IPS-20b (cell line): ENCODE data around the gene LPCAT2.

ENCODE experiments used
- H3K27ac ChIP-seq: one replicate; pipeline ENCODE4 v1.5.1; 2013; ENCODE audit warnings: low read length
- H3K27me3 ChIP-seq: 2 replicates; pipeline ENCODE4 v1.6.1; 2013; ENCODE audit warnings: mild to moderate bottlenecking, low read length, inconsistent platforms; ENCODE audit not compliant: insufficient read depth
- H3K36me3 ChIP-seq: 2 replicates; pipeline ENCODE4 v1.6.1; 2013; ENCODE audit warnings: low read depth, mild to moderate bottlenecking, inconsistent platforms, low read length, moderate library complexity; ENCODE audit not compliant: insufficient read depth
- H3K4me1 ChIP-seq: 2 replicates; pipeline ENCODE4 v1.6.1; 2013; ENCODE audit warnings: mild to moderate bottlenecking, control low read depth, inconsistent platforms, low read length, moderate library complexity; ENCODE audit not compliant: insufficient read depth
- H3K4me3 ChIP-seq: 2 replicates; pipeline ENCODE4 v1.5.1; 2013; ENCODE audit warnings: mild to moderate bottlenecking, low read length, inconsistent platforms
- H3K9ac ChIP-seq: 2 replicates; pipeline ENCODE4 v1.6.1; 2013; ENCODE audit warnings: low read depth, mild to moderate bottlenecking, inconsistent platforms, low read length, moderate library complexity
- H3K9me3 ChIP-seq: 2 replicates; pipeline ENCODE4 v1.6.1; 2013; ENCODE audit warnings: mild to moderate bottlenecking, low read depth, low read length, inconsistent platforms; ENCODE audit not compliant: insufficient read depth

LPCAT2 gene

DNA sequence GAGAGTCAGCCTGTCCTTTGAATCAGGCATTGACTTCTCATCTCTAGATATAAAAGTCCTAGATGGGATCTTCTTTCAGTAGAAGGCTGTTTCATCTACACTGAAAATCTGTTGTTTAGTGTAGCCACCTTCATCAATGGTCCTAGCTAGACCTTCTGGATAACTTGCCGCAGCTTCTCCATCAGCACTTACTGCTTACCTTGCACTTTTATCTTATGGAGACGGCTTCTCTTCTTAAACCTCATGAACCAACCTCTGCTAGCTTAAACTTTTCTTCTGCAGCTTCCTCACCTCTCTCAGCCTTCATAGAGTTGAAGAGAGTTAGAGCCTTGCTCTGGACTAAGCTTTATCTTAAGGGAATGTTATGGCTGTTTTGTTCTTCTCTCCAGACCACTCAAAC, 35.3 kb upstream of the LPCAT2 start:
- no peaks in the 10 kb centered on the region for H3K9me3 ChIP-seq
- no peak overlapping the region for H3K9ac ChIP-seq
- no peak overlapping the region for H3K4me3 ChIP-seq
- H3K27me3 ChIP-seq: peaks cover 46% of the 10 kb centered on the region
- H3K27ac ChIP-seq: no peak overlapping the region
- H3K4me1 ChIP-seq: peaks cover 17% of the 10 kb centered on the region; the same call in 1 of the 2 replicates
- no peaks in the 10 kb centered on the region for H3K36me3 ChIP-seq

- Histone ChIP-seq H3K4me1 (peaks cover 17% of the 10 kb centered on the region; the same call in 1 of the 2 replicates), H3K9me3 (no peaks in the 10 kb centered on the region), H3K27me3 (peaks cover 53% of the 10 kb centered on the region), H3K4me3 (no peak overlapping the region), H3K9ac (no peak overlapping the region), H3K27ac (no peak overlapping the region), H3K36me3 (no peaks in the 10 kb centered on the region)
Observed at GRCh38 chr16:55474821-55475220, 34.1 kb upstream of the LPCAT2 start.

DNA sequence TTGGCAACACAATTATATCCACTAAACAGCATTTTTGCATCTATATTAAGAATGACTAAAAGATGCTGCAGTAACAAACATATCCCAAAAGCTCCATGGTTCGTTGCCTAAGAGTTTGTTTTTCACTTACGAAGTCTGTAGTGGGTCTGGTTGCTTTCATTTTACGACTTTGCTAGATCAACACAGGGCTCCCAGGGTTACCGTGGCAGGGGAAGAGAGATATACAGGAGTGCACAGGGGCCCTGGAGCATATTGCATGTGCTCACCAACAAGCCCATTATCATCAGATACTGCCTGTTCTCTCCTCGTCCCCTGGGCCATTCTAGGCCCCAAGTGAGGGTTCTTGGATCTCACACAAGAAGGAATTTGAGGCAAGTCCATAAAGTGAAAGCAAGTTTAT, 33.0 kb upstream of the LPCAT2 start:
- H3K4me1 ChIP-seq: peaks cover 18% of the 10 kb centered on the region; the same call in 1 of the 2 replicates
- H3K9ac ChIP-seq: no peak overlapping the region
- H3K36me3 ChIP-seq: no peaks in the 10 kb centered on the region
- no peak overlapping the region for H3K27ac ChIP-seq
- H3K27me3 ChIP-seq: peaks cover 63% of the 10 kb centered on the region
- H3K9me3 ChIP-seq: no peaks in the 10 kb centered on the region
- no peak overlapping the region for H3K4me3 ChIP-seq

DNA sequence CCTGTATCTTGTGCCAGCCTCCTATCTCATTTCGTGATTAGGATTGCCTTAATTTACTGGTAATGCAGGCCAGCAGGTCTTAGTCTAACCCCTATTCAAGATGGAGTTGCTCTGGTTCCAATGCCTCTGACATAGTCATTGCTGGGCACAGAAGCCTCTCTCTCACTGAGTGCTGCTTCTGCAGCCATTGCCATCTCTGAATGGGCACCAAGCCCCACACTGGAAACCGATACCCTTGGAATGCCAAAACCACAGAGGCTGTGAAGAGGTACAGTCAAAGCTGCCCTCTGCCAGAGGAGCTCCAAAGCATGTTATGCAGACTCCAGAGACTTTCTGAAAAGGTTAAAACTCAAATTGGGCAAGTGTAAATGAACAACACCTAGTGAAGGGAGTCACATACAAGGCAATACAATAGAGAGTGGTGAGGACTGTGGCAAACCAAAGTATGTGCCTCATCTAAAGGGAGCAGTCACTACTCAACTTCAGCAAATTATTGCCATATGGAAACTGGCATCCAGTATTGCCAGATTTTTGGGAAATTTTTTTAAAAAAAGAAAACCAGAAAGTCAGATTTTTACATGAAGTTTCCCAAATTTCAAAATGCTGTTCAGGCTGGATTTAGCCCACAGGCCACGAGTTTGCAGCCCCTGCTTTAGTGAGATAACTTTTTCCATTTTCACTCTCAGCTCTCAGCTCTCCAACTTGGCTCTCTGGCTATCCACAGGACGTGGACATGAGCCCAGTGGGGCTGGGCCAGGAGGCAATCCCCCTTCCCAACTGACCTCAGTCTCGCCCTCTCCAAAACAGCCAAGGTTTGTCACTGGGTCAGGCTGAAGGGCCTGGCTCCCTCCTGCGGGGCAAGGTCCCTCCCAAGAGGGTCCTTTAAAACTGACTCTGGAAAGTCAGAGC, 32.0 kb upstream of the LPCAT2 start:
- Histone ChIP-seq H3K27ac (no peak overlapping the region), H3K4me1 (peaks cover 21% of the 10 kb centered on the region; the same call in 1 of the 2 replicates), H3K36me3 (no peaks in the 10 kb centered on the region), H3K9me3 (no peaks in the 10 kb centered on the region), H3K9ac (no peak overlapping the region), H3K4me3 (no peak overlapping the region), H3K27me3 (peaks cover 64% of the 10 kb centered on the region)

DNA sequence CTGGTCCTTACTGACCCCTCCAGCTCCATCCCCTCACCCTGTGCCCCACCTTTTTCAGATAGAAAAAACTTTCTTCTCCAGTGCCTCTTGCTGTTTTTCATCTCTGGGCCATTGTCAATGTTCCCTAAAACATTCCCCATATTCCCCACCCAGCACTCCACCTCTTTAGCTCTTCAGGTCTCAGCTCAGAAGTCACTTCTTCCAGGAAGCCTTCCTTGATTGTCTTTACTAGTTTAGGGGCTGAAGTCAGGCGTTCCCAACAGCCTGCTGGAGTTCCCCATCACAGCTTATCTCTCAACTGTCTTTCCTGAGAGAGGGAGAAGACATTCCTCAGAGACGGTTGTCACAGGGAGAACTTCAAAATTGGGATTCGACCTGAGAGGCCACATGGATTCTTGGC, 31.1 kb upstream of the LPCAT2 start:
- Histone ChIP-seq H3K27me3 (peaks cover 61% of the 10 kb centered on the region), H3K4me1 (peaks cover 21% of the 10 kb centered on the region; the same call in 1 of the 2 replicates), H3K36me3 (peaks cover 1% of the 10 kb centered on the region; the same call in 1 of the 2 replicates), H3K9me3 (no peaks in the 10 kb centered on the region), H3K4me3 (no peak overlapping the region; the same call in 1 of the 2 replicates), H3K9ac (no peak overlapping the region), H3K27ac (no peak overlapping the region)

GRCh38 chr16:55478827-55479429, 29.9 kb upstream of the LPCAT2 start, which contains the start of gene MMP2:
TSS of gene MMP2 (plus strand) at chr16:55479198. CDS start at chr16:55479480, 282 bp downstream.
- H3K9ac ChIP-seq: peak within 1 kb of the TSS; percentile 78; the same call in 1 of the 2 replicates
- H3K27ac ChIP-seq: no peak within 1 kb of the TSS
- peak within 1 kb of the TSS; percentile 86 for H3K4me3 ChIP-seq

GRCh38 chr16:55479430-55480140, 29.3 kb upstream of the LPCAT2 start:
- no peak overlapping the region for H3K27ac ChIP-seq
- H3K9me3 ChIP-seq: no peaks in the 10 kb centered on the region
- H3K4me3 ChIP-seq: peak overlapping the region; percentile 86
- peaks cover 19% of the 10 kb centered on the region; the same call in 1 of the 2 replicates for H3K36me3 ChIP-seq
- H3K9ac ChIP-seq: peak overlapping the region; percentile 78; the same call in 1 of the 2 replicates
- peaks cover 21% of the 10 kb centered on the region; the same call in 1 of the 2 replicates for H3K4me1 ChIP-seq
- peaks cover 61% of the 10 kb centered on the region for H3K27me3 ChIP-seq

More at GRCh38 chr16:55478827-55479429, 29.9 kb upstream of the LPCAT2 start, which contains the start of gene MMP2:
- H3K4me1 ChIP-seq: peaks cover 21% of the 10 kb centered on the region; the same call in 1 of the 2 replicates
- H3K36me3 ChIP-seq: peaks cover 13% of the 10 kb centered on the region; the same call in 1 of the 2 replicates
- no peaks in the 10 kb centered on the region for H3K9me3 ChIP-seq
- peaks cover 61% of the 10 kb centered on the region for H3K27me3 ChIP-seq

DNA sequence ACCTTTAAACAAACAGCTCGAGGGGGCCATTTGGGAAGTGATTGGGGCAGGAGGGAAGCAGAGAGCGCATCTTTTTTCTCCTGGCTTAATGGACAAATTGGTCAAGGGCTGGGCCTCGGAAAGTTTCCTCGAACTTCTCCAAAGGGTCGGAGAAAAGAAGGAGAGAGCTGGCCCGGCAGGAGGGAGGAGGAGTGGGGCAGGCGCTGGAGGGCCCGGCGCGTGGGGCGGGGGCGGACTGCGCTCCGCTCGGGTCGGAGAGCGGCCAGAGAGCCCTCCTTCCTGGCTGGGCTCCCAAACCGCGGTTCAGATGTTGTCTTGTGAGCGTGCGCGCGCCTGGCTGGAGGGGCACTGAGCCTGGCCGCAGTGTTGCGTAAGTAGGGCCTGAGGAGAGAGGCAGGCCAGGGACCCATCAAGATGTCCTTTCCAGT, 28.6 kb upstream of the LPCAT2 start:
- Histone ChIP-seq H3K4me3 (peak overlapping the region; percentile 86), H3K27ac (no peak overlapping the region), H3K36me3 (peaks cover 26% of the 10 kb centered on the region; the same call in 1 of the 2 replicates), H3K27me3 (peaks cover 58% of the 10 kb centered on the region), H3K9me3 (no peaks in the 10 kb centered on the region), H3K4me1 (peaks cover 17% of the 10 kb centered on the region; the same call in 1 of the 2 replicates), H3K9ac (peak overlapping the region; percentile 78; the same call in 1 of the 2 replicates)

- H3K27ac ChIP-seq: no peak overlapping the region
- peaks cover 50% of the 10 kb centered on the region for H3K27me3 ChIP-seq
- peaks cover 17% of the 10 kb centered on the region; the same call in 1 of the 2 replicates for H3K4me1 ChIP-seq
- H3K9ac ChIP-seq: peak overlapping the region; percentile 78; the same call in 1 of the 2 replicates
- no peaks in the 10 kb centered on the region for H3K9me3 ChIP-seq
- H3K4me3 ChIP-seq: peak overlapping the region; percentile 86; the same call in 1 of the 2 replicates
- peaks cover 33% of the 10 kb centered on the region; the same call in 1 of the 2 replicates for H3K36me3 ChIP-seq
Observed at GRCh38 chr16:55481023-55481422, 27.8 kb upstream of the LPCAT2 start.

- no peak overlapping the region for H3K4me3 ChIP-seq
- no peak overlapping the region for H3K27ac ChIP-seq
- H3K9ac ChIP-seq: no peak overlapping the region
- H3K27me3 ChIP-seq: peaks cover 40% of the 10 kb centered on the region
- H3K9me3 ChIP-seq: no peaks in the 10 kb centered on the region
- peaks cover 17% of the 10 kb centered on the region; the same call in 1 of the 2 replicates for H3K4me1 ChIP-seq
- H3K36me3 ChIP-seq: peaks cover 36% of the 10 kb centered on the region; the same call in 1 of the 2 replicates
Observed at GRCh38 chr16:55482056-55482455, 26.8 kb upstream of the LPCAT2 start.
